Left lung (tissue), 10 donors: ENCODE results near the gene GRIPAP1. TPM values are rescaled to one million over a fixed set of nuclear protein-coding genes. Genes with fewer than 3 reads are reported as not detected.
A peak's percentile ranks its signal among the peaks of the same experiment; 100 is the strongest.

Experiments used
- ATAC-seq: fragments of 200-7000 bp; cut with Tn5 transposase; one replicate; pipeline ENCODE4 v1.9.1; 2020; ENCODE audit warnings: moderate library complexity
- DNase-seq, 4 donors: peaks; one replicate each; pipeline ENCODE4 v3.0.0-alpha.2; 2013 to 2020
- H3K27ac ChIP-seq, 2 donors: fragments of 200-600 bp; sonication (generic) in 1 of 2; one replicate each; pipeline versions ENCODE4 v1.5.0 to v1.8.0; 2020 to 2021
- H3K27me3 ChIP-seq, 2 donors: fragments of 200-600 bp; sonication (generic) in 1 of 2; one replicate each; pipeline versions ENCODE4 v1.5.0 to v1.8.0; 2020 to 2021
- H3K36me3 ChIP-seq, 2 donors: fragments of 200-600 bp; sonication (generic) in 1 of 2; one replicate each; pipeline versions ENCODE4 v1.5.0 to v1.8.0; 2020 to 2021
- H3K4me1 ChIP-seq, 2 donors: fragments of 200-600 bp; one replicate each; pipeline ENCODE4 v1.8.0; 2021
- H3K4me3 ChIP-seq, 2 donors: fragments of 200-600 bp; sonication (generic) in 1 of 2; one replicate each; pipeline versions ENCODE4 v1.5.0 to v1.8.0; 2020 to 2021; ENCODE audit warnings: mild to moderate bottlenecking in 1 of 2
- H3K9me3 ChIP-seq, 2 donors: fragments of 200-600 bp; sonication (generic) in 1 of 2; one replicate each; pipeline versions ENCODE4 v1.5.0 to v1.8.0; 2020 to 2021
- intact Hi-C, 2 donors: fragments of 100-400 bp; cut with DNase I; formaldehyde crosslinking; loops; one replicate each; pipeline versions ENCODE4 v1.11.2 to v1.14.2; 2022
- polyA plus RNA-seq, 6 donors: library from polyadenylated mRNA; unstranded; fragments of 120-200 nt; gene quantifications; one replicate each; pipeline ENCODE4 v1.2.1, GENCODE V29; 2013; ENCODE audit not compliant: insufficient read length in 6 of 6
- total RNA-seq, 2 donors: library from RNA; stranded (reverse); fragmentation: NEBNext Ultra II Directional; extraction: Animal tissue kit (Norgen Biotek cat#: 25700); gene quantifications; one replicate each; pipeline ENCODE4 v1.2.1, GENCODE V29; 2021
- TF ChIP-seq, protein P1 (sequence below), 2 donors: fragments of 200-600 bp; sonication (generic) in 1 of 2; IDR thresholded peaks; one replicate each; pipeline versions ENCODE4 v1.5.0 to v1.8.0; 2021; ENCODE audit warnings: antibody characterized with exemption in 2 of 2
- donor health status: DM: no; HTN: yes; CAD: no.
- donor health status: DM: no; HTN: no; CAD: no.

Gene GRIPAP1
- total and polyA plus RNA-seq, 8 donors, result 36.1 to 67.1 (median 57.6) TPM

GRCh38 chrX:48945517-48946348, 56.3 kb downstream of the GRIPAP1 start:
- Histone ChIP-seq H3K4me1 (peaks cover 0 to 8% of the 10 kb centered on the region in 2 donors), H3K4me3 (no peak overlapping the region), H3K27me3 (no peaks in the 10 kb centered on the region), H3K36me3 (peaks cover 0 to 10% of the 10 kb centered on the region in 2 donors), H3K27ac (no peak overlapping the region), H3K9me3 (no peaks in the 10 kb centered on the region)
- intact Hi-C loops, result no loop called here
- DNase-seq (peak; percentile 39 to 80 (median 52)), ATAC-seq (peak; percentile 86)
- TF ChIP-seq, protein P1, sequence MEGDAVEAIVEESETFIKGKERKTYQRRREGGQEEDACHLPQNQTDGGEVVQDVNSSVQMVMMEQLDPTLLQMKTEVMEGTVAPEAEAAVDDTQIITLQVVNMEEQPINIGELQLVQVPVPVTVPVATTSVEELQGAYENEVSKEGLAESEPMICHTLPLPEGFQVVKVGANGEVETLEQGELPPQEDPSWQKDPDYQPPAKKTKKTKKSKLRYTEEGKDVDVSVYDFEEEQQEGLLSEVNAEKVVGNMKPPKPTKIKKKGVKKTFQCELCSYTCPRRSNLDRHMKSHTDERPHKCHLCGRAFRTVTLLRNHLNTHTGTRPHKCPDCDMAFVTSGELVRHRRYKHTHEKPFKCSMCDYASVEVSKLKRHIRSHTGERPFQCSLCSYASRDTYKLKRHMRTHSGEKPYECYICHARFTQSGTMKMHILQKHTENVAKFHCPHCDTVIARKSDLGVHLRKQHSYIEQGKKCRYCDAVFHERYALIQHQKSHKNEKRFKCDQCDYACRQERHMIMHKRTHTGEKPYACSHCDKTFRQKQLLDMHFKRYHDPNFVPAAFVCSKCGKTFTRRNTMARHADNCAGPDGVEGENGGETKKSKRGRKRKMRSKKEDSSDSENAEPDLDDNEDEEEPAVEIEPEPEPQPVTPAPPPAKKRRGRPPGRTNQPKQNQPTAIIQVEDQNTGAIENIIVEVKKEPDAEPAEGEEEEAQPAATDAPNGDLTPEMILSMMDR (IDR thresholded peaks at IDR 0.05), result peak; percentile 64 to 66

DNA sequence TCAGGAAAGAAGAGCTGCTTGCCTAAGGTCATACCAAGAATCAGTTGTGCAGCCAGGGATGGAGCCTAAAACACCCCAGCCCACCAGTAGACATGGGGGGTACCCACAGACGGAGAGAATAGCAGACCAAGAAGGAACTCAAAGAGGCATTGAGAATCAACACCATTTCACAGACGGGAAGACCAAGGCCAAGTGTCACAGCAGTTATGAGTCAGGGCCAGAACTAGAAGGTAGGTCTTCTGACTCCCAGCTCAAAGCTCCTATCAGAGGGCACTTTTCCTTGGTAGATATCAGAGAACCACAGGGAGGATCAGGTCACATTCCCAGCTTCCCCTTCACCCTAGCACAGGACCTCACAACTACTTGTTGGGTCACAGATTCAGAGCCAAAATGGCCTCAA, 59.2 kb downstream of the GRIPAP1 start:
- DNase-seq (no peak), ATAC-seq (no peak)
- Histone ChIP-seq H3K4me3 (no peak overlapping the region), H3K27ac (no peak overlapping the region), H3K9me3 (no peaks in the 10 kb centered on the region), H3K36me3 (peaks cover 0 to 4% of the 10 kb centered on the region in 2 donors), H3K4me1 (peaks cover 0 to 34% of the 10 kb centered on the region in 2 donors), H3K27me3 (no peaks in the 10 kb centered on the region)
- intact Hi-C loops, result no loop called here
- TF ChIP-seq, protein P1 (IDR thresholded peaks at IDR 0.05), result no peak

DNA sequence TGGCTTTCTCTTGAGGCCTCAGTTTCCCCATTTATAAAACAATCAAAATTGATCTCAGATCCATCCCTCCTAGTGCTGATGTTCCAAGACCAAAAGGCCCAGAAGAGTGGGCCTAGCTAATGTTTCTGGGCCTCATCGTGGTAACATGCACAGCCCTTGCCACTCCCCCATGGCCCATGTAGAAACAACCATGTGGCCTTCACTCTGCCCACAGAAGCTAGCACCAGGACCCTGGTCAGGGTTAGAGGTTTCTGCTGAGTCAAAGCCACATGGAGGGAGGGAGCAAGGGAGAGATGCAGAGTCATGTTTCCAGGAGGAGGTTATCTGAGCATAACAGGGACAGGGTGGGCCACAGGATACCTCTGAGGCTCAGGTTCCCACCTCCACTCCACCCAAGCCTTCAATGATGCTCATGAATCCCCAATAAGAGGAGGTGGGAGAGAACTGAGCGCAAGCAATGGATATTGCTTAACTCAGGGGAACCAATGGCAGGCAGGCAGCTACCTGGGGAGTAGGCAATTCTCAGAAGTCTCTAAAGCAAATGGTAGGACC, 61.6 kb downstream of the GRIPAP1 start:
- peak overlapping the region in 1 of 2 donors; percentile 93 for H3K27ac ChIP-seq

DNA sequence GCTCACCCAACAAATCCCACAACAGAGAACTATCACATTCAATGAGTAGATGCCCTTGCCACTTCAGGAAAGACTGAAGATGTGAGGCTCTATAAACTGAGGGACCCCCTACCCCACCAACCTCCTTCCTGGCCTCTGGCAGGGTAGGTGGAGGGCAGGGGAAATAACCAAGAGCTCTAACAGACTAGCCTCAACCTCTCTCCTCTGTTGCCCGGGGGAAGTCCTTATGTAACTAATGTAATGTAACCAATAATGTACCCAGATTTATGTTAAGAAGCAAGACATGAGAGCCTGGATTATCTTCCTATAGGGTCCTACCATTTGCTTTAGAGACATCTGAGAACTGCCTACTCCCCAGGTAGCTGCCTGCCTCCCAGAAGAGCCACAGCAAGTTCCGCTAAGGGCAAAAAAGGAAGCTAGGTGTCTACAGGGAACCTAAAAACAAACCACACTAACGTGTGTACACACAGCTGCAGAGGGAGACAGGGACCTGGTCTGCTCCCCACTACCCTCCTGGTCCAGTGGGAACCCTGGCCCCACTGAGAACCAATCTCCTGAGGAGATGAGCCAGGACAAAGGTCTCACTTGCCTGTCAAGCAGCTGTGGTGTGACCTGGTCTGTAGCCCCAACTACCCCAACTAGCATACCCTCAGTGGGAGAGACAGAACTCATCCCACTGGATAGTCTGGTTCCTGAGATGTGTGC, 62.4 kb downstream of the GRIPAP1 start:
- no peak overlapping the region for H3K4me3 ChIP-seq
- H3K4me1 ChIP-seq, result peaks cover 4 to 65% of the 10 kb centered on the region in 2 donors
- intact Hi-C loops, result no loop called here
- DNase-seq (no peak), ATAC-seq (no peak)
- peak overlapping the region in 1 of 2 donors; percentile 93 for H3K27ac ChIP-seq
- no peaks in the 10 kb centered on the region for H3K27me3 ChIP-seq
- no peaks in the 10 kb centered on the region for H3K9me3 ChIP-seq
- H3K36me3 ChIP-seq, result peaks cover 0 to 4% of the 10 kb centered on the region in 2 donors
- TF ChIP-seq, protein P1 (IDR thresholded peaks at IDR 0.05), result no peak

More for the DNA sequence above, 61.6 kb downstream of the GRIPAP1 start:
- ATAC-seq (no peak), DNase-seq (no peak)
- no peaks in the 10 kb centered on the region for H3K27me3 ChIP-seq
- TF ChIP-seq, protein P1 (IDR thresholded peaks at IDR 0.05), result no peak
- intact Hi-C loops, result no loop called here
- no peaks in the 10 kb centered on the region for H3K9me3 ChIP-seq
- H3K4me3 ChIP-seq, result no peak overlapping the region
- peaks cover 4 to 57% of the 10 kb centered on the region in 2 donors for H3K4me1 ChIP-seq
- H3K36me3 ChIP-seq, result peaks cover 0 to 4% of the 10 kb centered on the region in 2 donors
